Natural killer cell (primary cell): ENCODE results near the gene MPZL3. TPM values are rescaled to one million over a fixed set of nuclear protein-coding genes. Genes with fewer than 3 reads are reported as not detected.

ENCODE experiments used
- ATAC-seq, 3 donors: fragments of 150-1000 bp in 2 of 3; fragments of 200-7000 bp in 1 of 3; cut with Tn5 transposase; 1 replicate in 1 of 3; 2 replicates in 2 of 3; pipeline ENCODE4 v1.10.0; 2021; ENCODE audit warnings: mild to moderate bottlenecking in 2 of 3, moderate library complexity in 2 of 3
- DNase-seq, 2 donors: peaks; one replicate each; pipeline versions ENCODE4 v3.0.0 to v3.0.0-alpha.2; 2013 to 2021; ENCODE audit warnings: mixed read lengths in 1 of 2
- H3K27ac ChIP-seq: one replicate; pipeline ENCODE4 v1.5.1; 2013; ENCODE audit warnings: mild to moderate bottlenecking, low read length
- H3K27me3 ChIP-seq: one replicate; pipeline ENCODE4 v1.6.1; 2013; ENCODE audit warnings: low read length; ENCODE audit not compliant: control insufficient read depth, insufficient read depth
- H3K36me3 ChIP-seq: one replicate; pipeline ENCODE4 v1.6.1; 2013; ENCODE audit warnings: low read length; ENCODE audit not compliant: control insufficient read depth, insufficient read depth
- H3K4me1 ChIP-seq: one replicate; pipeline ENCODE4 v1.6.1; 2013; ENCODE audit warnings: low read length; ENCODE audit not compliant: control insufficient read depth, insufficient read depth
- H3K4me3 ChIP-seq: one replicate; pipeline ENCODE4 v1.5.1; 2013; ENCODE audit warnings: low read length
- H3K9me3 ChIP-seq: one replicate; pipeline ENCODE4 v1.6.1; 2013; ENCODE audit warnings: low read length; ENCODE audit not compliant: control insufficient read depth, insufficient read depth
- H3K27ac Mint-ChIP-seq, 2 donors: one replicate each; pipeline ENCODE4 v1.8.0; 2022; ENCODE audit warnings: mild to moderate bottlenecking in 2 of 2, mixed read lengths in 2 of 2, moderate library complexity in 1 of 2
- H3K27me3 Mint-ChIP-seq, 2 donors: one replicate each; pipeline ENCODE4 v1.8.0; 2022; ENCODE audit warnings: low read depth in 2 of 2, mixed read lengths in 2 of 2
- H3K36me3 Mint-ChIP-seq: one replicate; pipeline ENCODE4 v1.8.0; 2022; ENCODE audit warnings: mixed read lengths
- H3K4me1 Mint-ChIP-seq, 2 donors: one replicate each; pipeline ENCODE4 v1.8.0; 2022; ENCODE audit warnings: mixed read lengths in 2 of 2
- H3K4me3 Mint-ChIP-seq: one replicate; pipeline ENCODE4 v1.8.0; 2022; ENCODE audit warnings: mild to moderate bottlenecking, moderate library complexity, mixed read lengths
- H3K9me3 Mint-ChIP-seq, 2 donors: one replicate each; pipeline ENCODE4 v1.8.0; 2022; ENCODE audit warnings: mixed read lengths in 2 of 2
- whole genome bisulfite sequencing: methylation state at CpG from one replicate; pipeline ENCODE4 v1.1.7; 2013; ENCODE audit warnings: missing lambda C conversion rate; ENCODE audit not compliant: insufficient coverage; 5-methylcytosine and 5-hydroxymethylcytosine counted together
- intact Hi-C: fragments of 100-400 bp; cut with micrococcal nuclease; formaldehyde crosslinking; loops from one replicate; pipeline ENCODE4 v1.14.2; 2022
- total RNA-seq, 4 donors: library from RNA; stranded (reverse); fragments of 120-200 nt in 1 of 4; gene quantifications; one replicate each; pipeline versions ENCODE4 v1.2.3 to v1.2.4, GENCODE V29; 2013 to 2022
- TF ChIP-seq, protein P1 (sequence below): fragments of 200-600 bp; IDR thresholded peaks from one replicate; pipeline ENCODE4 v1.8.0; 2022; ENCODE audit warnings: antibody characterized with exemption

MPZL3 gene
- total RNA-seq, 3 donors from 2014 or later (not counting 1 experiment from before 2014, with no cell fraction given): 6.3 to 7.5 (median 6.7) TPM

DNA sequence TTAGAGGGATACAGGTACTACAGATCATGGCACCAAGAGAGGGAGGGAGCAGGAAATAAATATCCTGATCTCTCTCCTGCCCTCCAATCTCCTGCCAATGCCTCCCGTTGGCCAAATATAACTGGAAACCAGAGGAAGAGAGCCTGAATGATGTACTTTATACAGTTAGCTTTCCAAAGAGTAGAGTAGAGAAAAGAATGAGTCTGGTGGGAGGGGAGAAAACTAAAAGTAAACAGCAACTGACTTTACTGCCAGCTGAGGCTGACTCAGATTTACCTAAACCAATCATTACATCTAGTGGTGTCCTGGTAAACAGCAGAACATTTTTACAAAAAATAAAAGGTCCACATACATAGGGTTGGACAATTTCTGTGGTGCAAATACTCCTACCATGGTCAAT, 5.1 kb downstream of the MPZL3 start:
- peak overlapping the region; percentile 13 for H3K27ac ChIP-seq
- H3K36me3 Mint-ChIP-seq: no peaks in the 10 kb centered on the region
- DNase-seq (peak in 1 of 2 donors; percentile 33), ATAC-seq (no peak)
- intact Hi-C loops: no loop called here
- WGBS: no CpG with 5 or more reads among the region's 1 CpG
- peaks cover 28 to 42% of the 10 kb centered on the region in 2 donors for H3K4me1 Mint-ChIP-seq
- H3K36me3 ChIP-seq: no peaks in the 10 kb centered on the region
- H3K9me3 Mint-ChIP-seq: no peaks in the 10 kb centered on the region
- no peaks in the 10 kb centered on the region for H3K9me3 ChIP-seq
- H3K27me3 ChIP-seq: no peaks in the 10 kb centered on the region
- no peak overlapping the region for H3K4me3 Mint-ChIP-seq
- TF ChIP-seq, protein P1, sequence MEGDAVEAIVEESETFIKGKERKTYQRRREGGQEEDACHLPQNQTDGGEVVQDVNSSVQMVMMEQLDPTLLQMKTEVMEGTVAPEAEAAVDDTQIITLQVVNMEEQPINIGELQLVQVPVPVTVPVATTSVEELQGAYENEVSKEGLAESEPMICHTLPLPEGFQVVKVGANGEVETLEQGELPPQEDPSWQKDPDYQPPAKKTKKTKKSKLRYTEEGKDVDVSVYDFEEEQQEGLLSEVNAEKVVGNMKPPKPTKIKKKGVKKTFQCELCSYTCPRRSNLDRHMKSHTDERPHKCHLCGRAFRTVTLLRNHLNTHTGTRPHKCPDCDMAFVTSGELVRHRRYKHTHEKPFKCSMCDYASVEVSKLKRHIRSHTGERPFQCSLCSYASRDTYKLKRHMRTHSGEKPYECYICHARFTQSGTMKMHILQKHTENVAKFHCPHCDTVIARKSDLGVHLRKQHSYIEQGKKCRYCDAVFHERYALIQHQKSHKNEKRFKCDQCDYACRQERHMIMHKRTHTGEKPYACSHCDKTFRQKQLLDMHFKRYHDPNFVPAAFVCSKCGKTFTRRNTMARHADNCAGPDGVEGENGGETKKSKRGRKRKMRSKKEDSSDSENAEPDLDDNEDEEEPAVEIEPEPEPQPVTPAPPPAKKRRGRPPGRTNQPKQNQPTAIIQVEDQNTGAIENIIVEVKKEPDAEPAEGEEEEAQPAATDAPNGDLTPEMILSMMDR: no peak
- H3K27me3 Mint-ChIP-seq: no peaks in the 10 kb centered on the region
- H3K4me3 ChIP-seq: no peak overlapping the region
- peaks cover 18% of the 10 kb centered on the region for H3K4me1 ChIP-seq
- H3K27ac Mint-ChIP-seq: peak overlapping the region in 1 of 2 donors; percentile 6

DNA sequence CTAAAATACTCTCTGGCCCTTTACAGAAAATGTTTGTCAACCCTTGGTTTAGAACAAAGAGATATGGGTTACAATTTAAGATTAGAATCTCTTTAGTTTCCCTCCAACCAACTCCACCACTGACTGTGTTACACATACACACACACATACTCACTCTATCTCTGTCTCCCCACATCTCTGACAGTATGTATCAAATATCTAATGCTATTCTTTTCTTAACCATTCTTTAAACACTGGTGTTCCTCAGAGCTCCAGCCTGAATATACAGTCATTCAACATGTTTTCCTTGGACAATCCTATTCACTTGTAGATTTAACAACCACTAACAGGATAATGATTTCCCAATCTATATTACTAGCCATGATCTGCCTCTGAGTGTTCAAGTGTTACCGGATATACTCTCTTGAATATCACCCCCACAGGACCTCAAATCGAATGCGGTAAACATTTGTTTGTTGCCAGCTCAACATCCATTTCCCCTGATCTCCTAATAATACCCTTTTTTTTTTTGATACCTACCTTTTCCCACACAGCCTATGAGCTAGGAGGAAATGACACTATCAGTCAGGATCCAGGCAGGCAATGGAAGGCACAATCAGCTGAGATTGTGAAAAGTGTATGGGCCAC, 6.1 kb downstream of the MPZL3 start:
- intact Hi-C loops: no loop called here
- Histone ChIP-seq H3K36me3 (no peaks in the 10 kb centered on the region), H3K9me3 (no peaks in the 10 kb centered on the region), H3K4me3 (no peak overlapping the region), H3K4me1 (peaks cover 26% of the 10 kb centered on the region), H3K27me3 (no peaks in the 10 kb centered on the region), H3K27ac (no peak overlapping the region)
- no peaks in the 10 kb centered on the region for H3K9me3 Mint-ChIP-seq
- peak overlapping the region; percentile 19 to 21 for H3K27ac Mint-ChIP-seq
- H3K36me3 Mint-ChIP-seq: no peaks in the 10 kb centered on the region
- H3K4me3 Mint-ChIP-seq: no peak overlapping the region
- 81% methylated on average over 3 of the region's 3 CpGs for WGBS
- TF ChIP-seq, protein P1: no peak
- H3K4me1 Mint-ChIP-seq: peaks cover 31 to 47% of the 10 kb centered on the region in 2 donors
- H3K27me3 Mint-ChIP-seq: no peaks in the 10 kb centered on the region
- DNase-seq (no peak), ATAC-seq (no peak)

DNA sequence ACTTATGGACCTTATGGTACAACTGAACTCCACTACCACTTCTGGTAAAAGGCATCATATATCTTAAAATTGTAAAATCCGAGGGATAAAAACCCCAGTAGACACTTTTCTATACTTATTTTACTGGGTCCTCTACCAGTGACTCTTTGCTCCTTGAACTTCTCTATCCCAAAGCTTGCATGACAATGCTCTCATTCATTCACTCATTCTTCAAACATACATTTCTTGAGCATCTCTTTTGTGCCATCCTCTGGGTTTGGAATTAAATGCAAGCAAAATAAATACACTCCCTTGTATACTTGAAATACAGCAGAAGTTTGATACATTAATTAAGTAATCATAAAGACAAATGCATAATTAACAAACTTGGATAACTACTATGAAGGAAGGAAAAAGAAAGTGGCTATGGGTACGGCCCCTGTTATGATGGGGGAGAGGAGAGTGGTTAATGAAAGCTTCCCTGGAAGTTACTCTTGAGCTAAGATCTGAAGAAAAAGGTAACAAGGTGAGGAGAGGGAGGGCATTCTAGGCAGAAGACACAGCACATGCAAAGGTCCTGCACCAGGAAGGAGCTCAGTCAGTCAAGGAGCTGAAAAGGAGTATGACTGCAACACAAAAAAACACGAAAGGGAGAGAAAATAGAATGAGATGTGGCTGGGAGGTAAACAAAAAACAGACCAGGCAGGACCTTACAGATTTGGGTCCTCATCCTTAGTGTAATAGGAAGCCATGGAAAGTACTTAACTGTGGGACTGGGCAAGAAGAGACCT, 8.0 kb downstream of the MPZL3 start:
- H3K27me3 ChIP-seq: no peaks in the 10 kb centered on the region
- H3K36me3 Mint-ChIP-seq: no peaks in the 10 kb centered on the region
- peaks cover 47 to 64% of the 10 kb centered on the region in 2 donors for H3K4me1 Mint-ChIP-seq
- no peak overlapping the region for H3K4me3 ChIP-seq
- ATAC-seq (no peak), DNase-seq (no peak)
- H3K27me3 Mint-ChIP-seq: no peaks in the 10 kb centered on the region
- no peak overlapping the region for H3K4me3 Mint-ChIP-seq
- H3K4me1 ChIP-seq: peaks cover 31% of the 10 kb centered on the region
- H3K27ac Mint-ChIP-seq: peak overlapping the region; percentile 13 to 86
- WGBS: 90% methylated on average over 3 of the region's 3 CpGs
- no peaks in the 10 kb centered on the region for H3K36me3 ChIP-seq
- no peaks in the 10 kb centered on the region for H3K9me3 Mint-ChIP-seq
- H3K9me3 ChIP-seq: no peaks in the 10 kb centered on the region
- no peak overlapping the region for H3K27ac ChIP-seq
- intact Hi-C loops: loop anchor here (5.0 kb wide), 1 partner anchor 42 kb away; no protein-coding TSS in a partner anchor
- TF ChIP-seq, protein P1: no peak
